Measurements from ENCODE around the gene ACOT7.
A peak's percentile ranks its signal among the peaks of the same experiment; 100 is the strongest.
"Not testable (repeated sequence)": the region's sequence is repeated elsewhere in the genome, so short reads cannot be mapped to it uniquely, and the experiment has no call there.

The ACOT7 gene

GRCh38 chr1:6395781-6396244 lies 2.2 kb upstream of the ACOT7 start:
- DNase-seq, result not testable (repeated sequence)

- DNase-seq, result not testable (repeated sequence)
Measured at GRCh38 chr1:6395130-6395529, 1.6 kb upstream of the ACOT7 start.

GRCh38 chr1:6392809-6393399 lies 663 bp downstream of the ACOT7 start:
- no peak for DNase-seq

DNA sequence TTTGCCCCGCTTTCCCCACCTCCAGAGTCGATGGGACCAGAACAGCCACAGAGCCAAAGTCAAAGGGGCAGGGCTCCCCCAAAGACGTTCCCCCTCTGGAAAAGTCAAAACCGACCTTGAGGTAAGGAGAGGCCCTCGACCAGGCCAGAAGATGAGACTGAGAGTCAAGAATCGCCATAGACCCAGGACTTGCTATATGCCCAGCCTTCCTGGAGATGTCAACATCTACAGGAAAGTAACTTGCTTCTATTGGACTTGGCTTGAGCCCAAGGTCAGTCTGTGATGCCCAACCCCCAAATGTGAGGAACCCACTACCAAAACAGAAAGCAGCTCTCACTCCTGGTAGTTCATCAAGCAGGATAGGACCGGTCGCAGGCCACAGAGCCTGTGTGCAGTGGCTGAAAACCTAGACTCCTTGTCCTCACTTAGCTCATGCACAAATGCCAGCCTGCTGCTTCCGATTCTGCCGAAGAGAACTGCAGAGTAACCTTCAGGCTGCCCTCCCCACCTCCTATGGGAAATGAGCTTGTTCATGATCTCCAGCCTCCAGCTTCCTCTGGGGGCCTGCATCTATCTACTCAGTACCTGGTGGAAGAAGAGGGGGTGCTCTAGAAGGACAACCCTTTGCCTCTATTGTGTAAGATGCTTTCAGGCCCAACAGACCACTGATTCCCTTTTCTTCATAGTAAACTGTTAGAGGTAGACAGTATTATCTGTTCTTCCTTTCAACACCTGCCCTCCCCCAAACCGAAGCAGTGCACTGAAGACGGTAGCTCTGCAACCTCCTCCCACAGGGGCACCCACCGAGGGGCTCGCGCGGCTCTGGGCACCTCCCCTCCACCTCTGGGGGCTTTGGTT lies 1.4 kb downstream of the ACOT7 start:
- no peak for DNase-seq

DNA sequence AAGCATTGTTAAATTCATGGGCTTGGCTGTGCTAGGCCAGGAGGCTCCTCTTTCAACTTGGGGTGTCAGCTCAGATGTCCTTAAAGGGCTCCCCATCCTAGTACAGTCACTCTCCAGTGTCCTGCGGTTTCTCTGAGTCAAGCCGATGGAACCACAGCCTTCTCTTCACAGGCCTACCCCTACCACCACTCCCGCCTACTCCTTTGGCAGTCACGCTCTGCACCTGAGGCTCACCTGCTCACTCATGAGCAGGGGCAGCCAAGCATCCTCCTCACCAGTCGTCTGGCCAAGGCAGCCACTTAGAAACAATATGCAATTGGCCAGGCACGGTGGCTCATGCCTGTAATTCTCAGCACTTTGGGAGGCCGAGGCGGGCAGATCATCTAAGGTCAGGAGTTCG lies 3.6 kb downstream of the ACOT7 start:
- DNase-seq, result no peak

DNA sequence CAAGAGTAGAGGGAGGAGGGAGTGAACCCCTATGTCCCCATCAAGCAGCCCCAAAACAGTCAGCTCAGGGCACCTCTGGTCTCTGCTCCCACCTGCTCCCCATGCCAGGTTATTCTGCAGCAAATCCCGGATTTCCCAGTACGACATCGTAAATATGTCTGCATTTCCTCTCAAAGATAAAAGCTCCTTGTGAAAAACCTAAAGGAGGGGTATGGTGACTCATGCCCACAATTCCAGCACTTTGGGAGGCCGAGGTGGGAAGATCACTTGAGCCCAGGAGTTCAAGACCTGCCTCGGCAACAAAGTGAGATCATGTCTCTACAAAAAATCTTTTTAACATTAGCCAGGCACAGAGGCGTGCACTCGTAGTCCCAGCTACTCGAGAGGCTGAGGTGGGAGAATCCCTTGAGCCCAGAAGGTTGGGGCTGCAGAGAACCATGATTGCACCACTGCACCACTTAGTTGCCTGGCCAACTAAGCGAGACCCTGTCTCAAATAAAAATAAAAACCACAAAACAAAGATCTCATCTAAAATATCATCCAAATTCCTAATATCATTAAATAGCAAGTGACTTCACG lies 7.1 kb downstream of the ACOT7 start:
- no peak for DNase-seq

GRCh38 chr1:6385488-6386191 lies 7.9 kb downstream of the ACOT7 start:
- DNase-seq, result peak; percentile 94

DNA sequence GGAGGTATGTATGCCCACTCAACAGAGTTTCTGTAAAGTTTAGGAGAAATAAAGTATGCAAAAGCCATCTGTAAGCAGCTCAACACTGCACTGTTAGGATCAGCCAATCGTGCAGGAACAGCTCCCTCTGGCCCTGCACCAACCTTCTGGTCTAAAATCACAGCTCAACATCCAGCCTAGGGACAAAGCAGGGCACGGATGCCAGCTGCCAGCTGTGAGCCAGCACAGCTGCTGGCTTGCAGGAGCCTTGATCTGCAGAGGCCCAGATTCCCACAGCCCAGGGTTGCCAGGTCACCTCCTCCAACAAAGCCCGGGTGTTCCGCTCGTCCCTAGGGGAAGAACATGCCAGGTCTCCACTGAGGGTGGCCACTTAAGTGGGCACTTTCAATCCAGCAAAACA lies 8.6 kb downstream of the ACOT7 start:
- no peak for DNase-seq

GRCh38 chr1:6384135-6384534 lies 9.4 kb downstream of the ACOT7 start:
- no peak for DNase-seq

DNA sequence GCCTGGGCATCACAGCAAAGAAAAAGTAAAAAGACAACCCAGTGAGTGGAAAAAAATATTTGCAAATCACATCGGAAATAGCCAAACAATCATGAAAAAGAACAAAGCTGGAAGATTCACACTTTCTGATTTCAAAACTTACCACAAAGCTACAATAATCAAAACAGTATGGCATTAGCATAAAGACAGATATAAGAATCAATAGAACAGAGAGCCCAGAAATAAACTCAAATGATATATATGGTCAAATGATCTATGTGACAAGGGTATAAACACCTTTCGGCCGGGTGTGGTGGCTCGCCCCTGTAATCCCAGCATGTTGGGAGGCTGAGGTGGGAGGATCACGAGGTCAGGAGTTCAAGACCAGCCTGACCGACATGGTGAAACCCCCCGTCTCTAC lies 13.5 kb downstream of the ACOT7 start:
- DNase-seq, result no peak

DNA sequence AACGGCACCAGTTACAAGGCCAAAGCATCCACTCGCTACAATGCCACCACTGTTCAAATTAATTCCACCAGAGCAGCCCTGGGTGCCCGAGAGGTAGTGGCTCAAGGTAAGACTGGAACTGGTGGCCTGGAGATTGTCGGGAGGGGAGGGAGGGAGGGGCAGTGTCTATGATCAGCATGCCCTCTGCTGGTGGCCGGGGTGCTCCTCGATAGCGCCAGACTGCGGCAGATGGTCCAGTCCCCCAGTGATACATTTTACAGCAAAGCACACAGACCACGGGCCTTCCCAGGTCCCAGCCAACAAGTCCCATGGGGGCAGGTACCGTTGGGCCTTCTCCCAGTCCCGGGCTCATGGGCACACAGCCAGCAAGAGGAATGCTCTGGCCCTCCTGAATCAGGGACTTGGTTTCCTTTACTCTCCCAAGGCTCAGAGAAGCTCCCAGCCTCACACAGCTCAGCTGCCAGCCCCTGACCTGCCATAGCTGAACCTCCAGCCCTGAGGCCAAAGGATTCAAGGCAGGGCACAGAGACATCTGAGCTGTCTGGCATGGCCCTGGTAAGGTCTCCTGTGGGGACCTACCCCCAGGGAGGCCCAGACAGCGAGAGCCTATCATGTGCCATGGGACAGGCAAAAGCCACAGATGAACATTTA lies 15.3 kb downstream of the ACOT7 start:
- DNase-seq, result no peak

GRCh38 chr1:6373961-6374720 lies 19.4 kb downstream of the ACOT7 start:
- DNase-seq, result peak; percentile 76

GRCh38 chr1:6372236-6372635 lies 21.3 kb downstream of the ACOT7 start:
- DNase-seq, result not testable (repeated sequence)

DNA sequence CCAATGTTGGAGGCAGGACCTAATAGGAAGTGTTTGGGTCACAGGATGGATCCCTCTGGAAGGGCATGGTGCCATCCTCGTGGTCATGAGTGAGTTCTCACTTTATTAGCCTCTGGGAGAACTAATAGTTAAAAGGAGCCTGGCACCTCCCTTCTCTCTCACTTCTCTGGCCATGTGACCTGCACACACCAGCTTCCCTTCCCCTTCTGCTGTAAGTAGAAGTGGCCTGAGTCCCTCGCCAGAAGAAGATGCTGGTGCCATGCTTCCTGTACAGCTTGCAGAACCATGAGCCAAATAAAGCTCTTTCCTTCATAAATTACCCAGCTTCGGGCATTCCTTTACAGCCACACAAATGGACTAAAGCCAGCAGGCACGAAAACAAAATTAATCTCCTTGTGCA lies 23.6 kb downstream of the ACOT7 start:
- DNase-seq, result no peak

DNA sequence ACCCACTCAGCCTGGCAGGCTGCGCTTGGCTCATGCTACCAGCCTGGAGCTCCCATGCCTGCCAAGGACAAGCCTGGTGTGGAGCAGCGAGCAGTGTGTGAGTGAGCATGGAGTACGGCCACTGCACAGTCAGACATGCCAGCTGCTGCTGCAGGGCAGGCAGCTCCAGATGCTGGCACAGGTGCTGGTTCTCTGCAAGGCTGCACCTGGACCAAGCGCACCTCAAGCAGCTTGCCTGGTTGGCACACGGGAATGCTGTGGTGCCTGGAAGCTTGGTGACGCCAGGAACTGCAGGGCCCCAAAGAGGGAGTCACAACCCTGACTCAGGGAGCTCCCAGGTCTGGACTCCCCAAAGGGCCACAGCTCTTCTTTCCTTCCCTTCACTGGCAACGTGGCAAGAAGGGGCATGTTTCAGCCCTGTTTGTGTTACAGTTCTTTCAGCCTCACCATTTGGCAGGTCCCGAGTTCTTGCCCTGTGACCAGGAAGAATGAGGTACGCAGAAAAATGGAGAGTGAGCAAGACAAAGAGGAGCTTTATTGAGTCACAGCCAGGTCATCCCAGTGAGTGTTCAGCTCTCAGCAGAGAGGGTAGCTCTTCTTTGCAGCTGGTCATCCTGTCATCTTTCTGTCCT lies 26.1 kb downstream of the ACOT7 start:
- no peak for DNase-seq

DNA sequence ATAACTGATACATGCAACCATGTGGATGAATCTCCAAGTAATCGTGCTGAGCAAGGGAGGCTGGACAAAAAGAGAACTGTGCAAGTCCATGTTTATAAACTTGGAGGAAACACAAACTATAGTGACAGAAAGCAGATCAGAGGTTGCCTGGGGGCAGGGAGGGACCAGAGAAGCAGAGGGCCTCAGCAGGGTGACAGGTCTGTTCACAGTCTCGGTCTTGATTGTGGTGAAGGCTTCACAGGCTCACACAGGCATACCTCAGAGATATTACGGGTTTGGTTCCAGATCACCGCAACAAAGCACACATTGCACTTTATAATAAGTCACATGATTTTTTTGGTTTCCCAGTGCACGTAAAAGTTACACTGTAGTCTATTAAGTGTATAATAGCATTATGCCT lies 28.5 kb downstream of the ACOT7 start:
- no peak for DNase-seq

GRCh38 chr1:6363085-6363884 lies 30.3 kb downstream of the ACOT7 start:
- not testable (repeated sequence) for DNase-seq

- no peak for DNase-seq
Measured at GRCh38 chr1:6361124-6361775, 32.3 kb downstream of the ACOT7 start.

DNA sequence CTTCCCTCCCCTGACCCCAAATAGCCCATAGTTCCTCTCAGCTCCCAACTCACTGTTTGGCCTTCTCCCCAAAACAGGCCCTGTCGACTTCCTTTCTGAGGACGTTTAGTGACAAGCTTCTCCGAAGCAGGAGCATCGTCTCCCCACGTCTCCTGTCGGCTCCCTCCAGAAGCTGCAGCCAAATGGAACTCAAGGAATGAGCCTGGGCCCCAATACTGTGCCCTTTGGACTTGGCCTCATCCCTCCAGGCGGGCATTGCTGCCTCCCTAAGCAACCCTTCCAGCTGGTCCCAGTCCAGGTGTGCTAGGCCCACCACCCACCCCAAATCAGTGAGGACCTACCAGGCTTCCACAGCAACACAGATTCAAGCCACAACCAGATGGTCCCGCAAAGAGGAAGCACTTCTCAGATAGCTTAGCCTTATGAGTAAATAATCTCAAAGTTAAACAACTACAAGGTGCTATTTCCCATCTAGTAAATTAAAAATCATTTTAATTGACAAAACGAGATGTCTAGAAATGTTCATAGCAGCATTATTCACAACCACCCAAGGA lies 33.0 kb downstream of the ACOT7 start:
- DNase-seq, result no peak

DNA sequence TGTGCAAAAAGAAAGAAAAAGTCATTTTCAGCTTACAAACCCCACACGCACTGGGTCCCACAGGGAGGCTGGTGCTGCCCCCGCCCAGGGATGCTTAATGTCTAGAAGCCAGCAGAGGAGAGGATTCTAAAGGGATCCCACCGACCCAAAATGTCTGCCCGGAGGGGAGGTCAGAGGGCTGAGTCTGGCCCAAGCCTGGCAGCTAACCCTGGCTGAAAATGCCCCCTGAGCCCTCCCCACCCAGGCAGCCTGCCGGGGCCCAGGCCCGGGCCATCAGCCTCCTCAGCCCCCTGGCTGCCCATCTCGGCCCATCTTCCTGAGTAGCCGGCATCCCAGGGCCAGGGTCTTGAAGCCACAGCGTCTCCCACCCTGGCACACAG lies 33.5 kb downstream of the ACOT7 start:
- no peak for DNase-seq
